Measurements from ENCODE around the gene PRRC2B.
"Not testable (repeated sequence)": the region's sequence is repeated elsewhere in the genome, so short reads cannot be mapped to it uniquely, and the experiment has no call there.

The PRRC2B gene

DNA sequence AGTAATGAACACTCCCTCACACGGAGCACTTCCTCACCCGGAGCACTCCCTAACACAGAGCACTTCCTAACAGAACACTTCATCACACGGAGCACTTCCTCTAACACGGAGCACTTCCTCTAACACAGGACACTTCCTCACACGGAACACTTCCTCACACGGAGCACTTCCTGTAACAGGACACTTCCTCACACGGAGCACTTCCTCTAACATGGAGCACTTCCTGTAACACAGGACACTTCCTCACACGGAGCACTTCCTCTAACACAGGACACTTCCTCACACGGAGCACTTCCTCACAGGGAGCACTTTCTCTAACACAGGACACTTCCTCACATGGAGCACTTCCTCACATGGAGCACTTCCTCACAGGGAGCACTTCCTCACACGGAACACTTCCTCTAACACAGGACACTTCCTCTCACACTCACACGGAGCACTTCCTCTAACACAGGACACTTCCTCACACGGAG is 121.7 kb downstream of the PRRC2B start:
- not testable (repeated sequence) for H3K27ac Mint-ChIP-seq; DNase-seq (ENCODE audit: low spot score); H3K9me3 Mint-ChIP-seq; H3K27me3 Mint-ChIP-seq (ENCODE audit: low read depth); H3K4me3 Mint-ChIP-seq; H3K4me1 Mint-ChIP-seq (ENCODE audit: low read depth)
- H3K36me3 Mint-ChIP-seq (ENCODE audit: low read depth): peaks cover 48% of the 10 kb centered on the region

DNA sequence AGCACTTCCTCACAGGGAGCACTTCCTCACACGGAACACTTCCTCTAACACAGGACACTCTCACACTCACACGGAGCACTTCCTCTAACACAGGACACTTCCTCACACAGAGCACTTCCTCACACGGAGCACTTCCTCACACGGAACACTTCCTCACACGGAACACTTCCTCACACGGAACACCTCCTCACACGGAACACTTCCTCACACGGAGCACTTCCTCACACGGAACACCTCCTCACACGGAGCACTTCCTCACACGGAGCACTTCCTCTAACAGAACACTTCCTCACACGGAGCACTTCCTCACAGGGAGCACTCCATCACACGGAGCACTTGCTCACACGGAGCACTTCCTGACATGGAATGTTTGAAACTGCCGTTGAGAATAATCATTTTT is 122.2 kb downstream of the PRRC2B start:
- Mint-ChIP-seq H3K27ac (no peak overlapping the region), H3K4me1 (ENCODE audit: low read depth) (no peaks in the 10 kb centered on the region), H3K36me3 (ENCODE audit: low read depth) (peaks cover 46% of the 10 kb centered on the region), H3K27me3 (ENCODE audit: low read depth) (no peaks in the 10 kb centered on the region), H3K4me3 (no peak overlapping the region), H3K9me3 (no peaks in the 10 kb centered on the region)
- DNase-seq (ENCODE audit: low spot score): no peak

GRCh38 chr9:131516930-131517329 is 123.0 kb downstream of the PRRC2B start:
- H3K27me3 Mint-ChIP-seq (ENCODE audit: low read depth): no peaks in the 10 kb centered on the region
- no peak overlapping the region for H3K27ac Mint-ChIP-seq
- no peaks in the 10 kb centered on the region for H3K4me1 Mint-ChIP-seq (ENCODE audit: low read depth)
- no peak for DNase-seq (ENCODE audit: low spot score)
- peaks cover 47% of the 10 kb centered on the region for H3K36me3 Mint-ChIP-seq (ENCODE audit: low read depth)
- H3K4me3 Mint-ChIP-seq: no peak overlapping the region
- H3K9me3 Mint-ChIP-seq: no peaks in the 10 kb centered on the region

DNA sequence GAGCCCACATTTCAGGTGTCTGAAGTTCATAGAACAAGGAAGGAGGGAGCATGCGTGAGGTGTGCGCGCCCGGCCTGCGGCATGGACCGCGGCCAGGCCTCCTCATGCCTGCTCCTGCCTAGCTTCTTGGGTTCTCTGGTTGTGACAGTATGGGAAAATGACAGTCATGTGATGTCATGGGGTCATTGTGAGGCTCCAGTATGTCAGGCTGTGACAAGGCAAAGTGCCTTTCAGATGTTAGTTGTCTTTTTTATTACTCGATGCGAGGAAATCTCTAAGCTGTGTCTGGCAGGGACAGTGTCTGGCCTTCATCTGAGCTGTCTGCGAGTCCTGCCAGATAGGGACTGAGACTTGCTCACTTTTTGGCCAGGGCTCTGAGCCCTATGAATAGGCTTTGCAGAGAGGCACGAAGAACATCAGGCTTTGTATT is 123.9 kb downstream of the PRRC2B start:
- Mint-ChIP-seq H3K27ac (no peak overlapping the region), H3K36me3 (ENCODE audit: low read depth) (peaks cover 45% of the 10 kb centered on the region), H3K27me3 (ENCODE audit: low read depth) (no peaks in the 10 kb centered on the region), H3K4me3 (no peak overlapping the region), H3K9me3 (no peaks in the 10 kb centered on the region), H3K4me1 (ENCODE audit: low read depth) (no peaks in the 10 kb centered on the region)
- DNase-seq (ENCODE audit: low spot score): no peak

GRCh38 chr9:131518553-131518952 is 124.7 kb downstream of the PRRC2B start:
- no peak overlapping the region for H3K27ac Mint-ChIP-seq
- H3K36me3 Mint-ChIP-seq (ENCODE audit: low read depth): peaks cover 43% of the 10 kb centered on the region

DNA sequence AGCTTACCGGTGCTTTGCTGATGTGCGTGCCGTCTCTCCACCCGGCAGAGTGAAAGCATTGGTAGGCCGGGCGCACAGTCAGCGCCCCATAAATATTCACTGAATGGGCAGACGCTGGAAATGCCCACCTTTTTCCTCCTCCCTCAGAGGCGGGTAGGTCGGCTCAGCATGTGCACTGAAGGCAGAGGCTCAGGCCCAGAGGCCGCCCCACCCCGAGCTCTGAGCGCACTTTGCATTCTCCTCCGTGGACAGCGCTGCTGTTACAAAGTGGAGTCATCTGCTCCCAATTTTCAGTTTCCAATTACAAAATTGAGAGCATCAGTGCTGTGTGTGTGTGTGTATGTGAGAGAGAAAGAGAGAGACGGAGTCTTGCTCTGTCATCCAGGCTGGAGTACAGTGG is 126.6 kb downstream of the PRRC2B start:
- no peak overlapping the region for H3K4me3 Mint-ChIP-seq
- H3K4me1 Mint-ChIP-seq (ENCODE audit: low read depth): no peaks in the 10 kb centered on the region
- no peak for DNase-seq (ENCODE audit: low spot score)
- H3K27me3 Mint-ChIP-seq (ENCODE audit: low read depth): no peaks in the 10 kb centered on the region
- H3K9me3 Mint-ChIP-seq: no peaks in the 10 kb centered on the region
- H3K27ac Mint-ChIP-seq: no peak overlapping the region
- H3K36me3 Mint-ChIP-seq (ENCODE audit: low read depth): peaks cover 43% of the 10 kb centered on the region

More at GRCh38 chr9:131518553-131518952, 124.7 kb downstream of the PRRC2B start:
- H3K4me3 Mint-ChIP-seq: no peak overlapping the region
- no peaks in the 10 kb centered on the region for H3K4me1 Mint-ChIP-seq (ENCODE audit: low read depth)
- H3K27me3 Mint-ChIP-seq (ENCODE audit: low read depth): no peaks in the 10 kb centered on the region
- no peak for DNase-seq (ENCODE audit: low spot score)
- H3K9me3 Mint-ChIP-seq: no peaks in the 10 kb centered on the region

DNA sequence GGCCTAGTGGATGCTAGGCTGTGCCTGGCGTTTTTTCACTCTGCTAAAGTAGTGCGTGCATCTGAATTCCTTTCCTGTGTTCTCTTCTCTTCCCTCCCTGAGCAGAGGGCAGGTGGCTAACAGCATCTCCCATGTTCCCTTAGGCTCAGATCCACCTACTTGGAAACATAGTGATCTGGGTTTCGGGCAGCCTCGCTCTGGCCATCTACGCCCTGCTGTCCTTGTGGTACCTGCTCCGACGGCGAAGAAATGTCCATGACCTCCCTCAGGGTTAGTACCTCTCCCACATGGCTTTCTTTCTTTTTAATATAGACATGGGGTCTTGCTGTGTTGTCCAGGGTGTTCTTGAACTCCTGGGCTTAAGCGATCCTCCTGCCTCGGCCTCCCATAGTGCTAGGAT is 127.3 kb downstream of the PRRC2B start:
- Mint-ChIP-seq H3K27ac (no peak overlapping the region), H3K4me3 (no peak overlapping the region), H3K4me1 (ENCODE audit: low read depth) (no peaks in the 10 kb centered on the region), H3K36me3 (ENCODE audit: low read depth) (peaks cover 46% of the 10 kb centered on the region), H3K9me3 (no peaks in the 10 kb centered on the region), H3K27me3 (ENCODE audit: low read depth) (no peaks in the 10 kb centered on the region)
- no peak for DNase-seq (ENCODE audit: low spot score)

GRCh38 chr9:131521822-131522221 is 127.9 kb downstream of the PRRC2B start:
- H3K4me1 Mint-ChIP-seq (ENCODE audit: low read depth): peaks cover 3% of the 10 kb centered on the region
- peaks cover 52% of the 10 kb centered on the region for H3K36me3 Mint-ChIP-seq (ENCODE audit: low read depth)
- DNase-seq (ENCODE audit: low spot score): no peak
- H3K27ac Mint-ChIP-seq: no peak overlapping the region
- H3K27me3 Mint-ChIP-seq (ENCODE audit: low read depth): no peaks in the 10 kb centered on the region
- no peaks in the 10 kb centered on the region for H3K9me3 Mint-ChIP-seq
- H3K4me3 Mint-ChIP-seq: no peak overlapping the region

GRCh38 chr9:131522257-131523085 is 128.6 kb downstream of the PRRC2B start:
- no peaks in the 10 kb centered on the region for H3K27me3 Mint-ChIP-seq (ENCODE audit: low read depth)
- no peak overlapping the region for H3K27ac Mint-ChIP-seq
- H3K4me1 Mint-ChIP-seq (ENCODE audit: low read depth): peaks cover 3% of the 10 kb centered on the region
- no peaks in the 10 kb centered on the region for H3K9me3 Mint-ChIP-seq
- DNase-seq (ENCODE audit: low spot score): no peak
- H3K36me3 Mint-ChIP-seq (ENCODE audit: low read depth): peaks cover 52% of the 10 kb centered on the region
- H3K4me3 Mint-ChIP-seq: no peak overlapping the region

GRCh38 chr9:131523086-131523388 is 129.2 kb downstream of the PRRC2B start:
- Mint-ChIP-seq H3K27ac (no peak overlapping the region), H3K4me3 (no peak overlapping the region), H3K27me3 (ENCODE audit: low read depth) (no peaks in the 10 kb centered on the region), H3K4me1 (ENCODE audit: low read depth) (peaks cover 4% of the 10 kb centered on the region), H3K9me3 (no peaks in the 10 kb centered on the region), H3K36me3 (ENCODE audit: low read depth) (peaks cover 47% of the 10 kb centered on the region)
- no peak for DNase-seq (ENCODE audit: low spot score)

GRCh38 chr9:131523451-131524435 is 129.9 kb downstream of the PRRC2B start:
- Mint-ChIP-seq H3K4me3 (no peak overlapping the region), H3K9me3 (no peaks in the 10 kb centered on the region), H3K4me1 (ENCODE audit: low read depth) (peaks cover 10% of the 10 kb centered on the region), H3K36me3 (ENCODE audit: low read depth) (peaks cover 48% of the 10 kb centered on the region), H3K27me3 (ENCODE audit: low read depth) (no peaks in the 10 kb centered on the region), H3K27ac (no peak overlapping the region)
- no peak for DNase-seq (ENCODE audit: low spot score)

GRCh38 chr9:131524665-131525315 is 130.9 kb downstream of the PRRC2B start:
- DNase-seq (ENCODE audit: low spot score): no peak
- no peak overlapping the region for H3K27ac Mint-ChIP-seq
- H3K9me3 Mint-ChIP-seq: no peaks in the 10 kb centered on the region

GRCh38 chr9:131525643-131526565 is 132.0 kb downstream of the PRRC2B start:
- peaks cover 15% of the 10 kb centered on the region for H3K4me1 Mint-ChIP-seq (ENCODE audit: low read depth)
- peaks cover 37% of the 10 kb centered on the region for H3K36me3 Mint-ChIP-seq (ENCODE audit: low read depth)
- no peaks in the 10 kb centered on the region for H3K27me3 Mint-ChIP-seq (ENCODE audit: low read depth)
- H3K27ac Mint-ChIP-seq: no peak overlapping the region
- DNase-seq (ENCODE audit: low spot score): no peak
- H3K4me3 Mint-ChIP-seq: no peak overlapping the region
- H3K9me3 Mint-ChIP-seq: no peaks in the 10 kb centered on the region

More at GRCh38 chr9:131524665-131525315, 130.9 kb downstream of the PRRC2B start:
- Mint-ChIP-seq H3K27me3 (ENCODE audit: low read depth) (no peaks in the 10 kb centered on the region), H3K36me3 (ENCODE audit: low read depth) (peaks cover 42% of the 10 kb centered on the region), H3K4me1 (ENCODE audit: low read depth) (peaks cover 11% of the 10 kb centered on the region), H3K4me3 (no peak overlapping the region)
